Naive B cell (primary cell): Measurements from ENCODE around the gene KRTAP27-1. TPM values are rescaled to one million over a fixed set of nuclear protein-coding genes. Genes with fewer than 3 reads are reported as not detected.
A peak's percentile ranks its signal among the peaks of the same experiment; 100 is the strongest.

Experiments used
- ATAC-seq, 2 donors: fragments of 150-1000 bp; cut with Tn5 transposase; 2 replicates each; pipeline ENCODE4 v1.10.0; 2021; ENCODE audit warnings: low read depth in 2 of 2, mild to moderate bottlenecking in 2 of 2, moderate library complexity in 2 of 2
- DNase-seq: peaks from one replicate; pipeline ENCODE4 v3.0.0; 2022
- H3K27ac Mint-ChIP-seq, 6 donors: one replicate each; pipeline ENCODE4 v1.8.0; 2020 to 2022; ENCODE audit warnings: mild to moderate bottlenecking in 6 of 6, mixed read lengths in 6 of 6, moderate library complexity in 5 of 6, inconsistent platforms in 2 of 6
- H3K27me3 Mint-ChIP-seq, 3 donors: one replicate each; pipeline ENCODE4 v1.8.0; 2021 to 2022; ENCODE audit warnings: mixed read lengths in 3 of 3, mild to moderate bottlenecking in 1 of 3
- H3K36me3 Mint-ChIP-seq, 2 donors: one replicate each; pipeline ENCODE4 v1.8.0; 2020 to 2022; ENCODE audit warnings: mixed read lengths in 2 of 2, inconsistent platforms in 1 of 2, mild to moderate bottlenecking in 1 of 2
- H3K4me1 Mint-ChIP-seq, 3 donors: one replicate each; pipeline ENCODE4 v1.8.0; 2020 to 2022; ENCODE audit warnings: mixed read lengths in 3 of 3, inconsistent platforms in 1 of 3, mild to moderate bottlenecking in 1 of 3, moderate library complexity in 1 of 3
- H3K4me3 Mint-ChIP-seq, 8 donors: one replicate each; pipeline ENCODE4 v1.8.0; 2020 to 2022; ENCODE audit warnings: mild to moderate bottlenecking in 8 of 8, mixed read lengths in 8 of 8, moderate library complexity in 8 of 8, inconsistent platforms in 2 of 8
- H3K9me3 Mint-ChIP-seq, 7 donors: one replicate each; pipeline ENCODE4 v1.8.0; 2020 to 2022; ENCODE audit warnings: mixed read lengths in 7 of 7, mild to moderate bottlenecking in 5 of 7, inconsistent platforms in 2 of 7, moderate library complexity in 1 of 7
- polyA plus RNA-seq, 6 donors: library from polyadenylated mRNA; unstranded; fragments of 300-500 nt; fragmentation: Illumina TruSeq; gene quantifications; one replicate each; pipeline ENCODE4 v1.2.3, GENCODE V29; 2021; ENCODE audit warnings: low read depth in 6 of 6

KRTAP27-1 gene, protein sequence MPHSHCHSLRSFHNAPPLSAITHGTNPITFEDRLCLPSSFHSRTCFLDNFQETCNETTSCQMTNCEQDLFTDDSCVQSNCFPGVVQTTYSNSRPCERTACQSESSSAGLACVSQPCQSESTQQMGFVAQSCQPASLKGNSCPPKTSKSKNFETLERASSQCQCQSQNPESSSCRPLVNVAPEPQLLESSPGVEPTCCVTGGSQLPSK
- not detected for polyA plus RNA-seq

DNA sequence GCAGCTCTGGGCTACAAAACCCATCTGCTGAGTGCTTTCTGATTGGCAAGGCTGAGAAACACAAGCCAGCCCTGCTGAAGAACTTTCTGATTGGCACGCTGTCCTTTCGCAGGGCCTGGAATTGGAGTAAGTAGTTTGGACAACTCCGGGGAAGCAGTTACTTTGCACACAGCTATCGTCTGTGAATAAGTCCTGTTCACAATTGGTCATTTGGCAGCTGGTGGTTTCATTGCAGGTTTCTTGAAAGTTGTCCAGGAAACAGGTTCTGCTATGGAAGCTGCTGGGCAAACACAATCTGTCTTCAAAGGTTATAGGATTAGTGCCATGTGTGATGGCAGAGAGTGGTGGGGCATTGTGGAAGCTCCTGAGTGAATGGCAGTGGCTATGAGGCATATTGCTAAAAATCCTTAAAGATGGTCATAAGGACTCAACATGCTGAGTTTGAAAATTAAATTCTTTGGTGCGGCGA lies at the start of gene KRTAP27-1:
Gene KRTAP27-1, minus strand, starts transcription at position 419 of the 469 bp plus-strand sequence. Its CDS starts 26 bp downstream, at position 393.
- no peak for DNase-seq
- Mint-ChIP-seq H3K36me3 (no peaks in the 10 kb centered on the region), H3K27me3 (peaks cover 0 to 4% (median 0%) of the 10 kb centered on the region in 3 donors), H3K4me3 (no peak within 1 kb of the TSS), H3K9me3 (peaks cover 0 to 2% (median 0%) of the 10 kb centered on the region in 7 donors), H3K27ac (no peak within 1 kb of the TSS), H3K4me1 (no peaks in the 10 kb centered on the region)
- no peak for ATAC-seq

DNA sequence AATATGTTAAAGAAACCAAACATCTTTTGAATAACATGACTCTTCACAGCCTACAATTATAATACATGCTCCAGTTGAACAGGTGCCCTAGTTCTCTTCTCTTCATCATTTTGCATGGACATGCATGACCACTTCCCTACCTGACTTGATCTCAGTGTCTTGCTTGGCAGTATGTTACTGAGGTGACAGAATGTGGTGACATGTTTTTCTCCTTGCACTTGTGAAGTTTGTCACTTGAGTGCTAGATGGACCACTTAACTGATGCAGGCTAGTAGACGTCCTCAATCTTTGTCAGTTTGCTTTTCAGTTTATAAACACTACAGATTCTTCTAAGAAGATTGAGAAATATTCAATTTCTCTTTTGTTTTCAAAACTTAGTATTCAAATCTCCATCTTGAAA lies 44.7 kb upstream of the KRTAP27-1 start:
- Mint-ChIP-seq H3K27me3 (no peaks in the 10 kb centered on the region), H3K9me3 (peaks cover 0 to 12% (median 4%) of the 10 kb centered on the region in 7 donors), H3K27ac (no peak overlapping the region), H3K36me3 (no peaks in the 10 kb centered on the region), H3K4me1 (no peaks in the 10 kb centered on the region), H3K4me3 (no peak overlapping the region)
- ATAC-seq (no peak), DNase-seq (no peak)

DNA sequence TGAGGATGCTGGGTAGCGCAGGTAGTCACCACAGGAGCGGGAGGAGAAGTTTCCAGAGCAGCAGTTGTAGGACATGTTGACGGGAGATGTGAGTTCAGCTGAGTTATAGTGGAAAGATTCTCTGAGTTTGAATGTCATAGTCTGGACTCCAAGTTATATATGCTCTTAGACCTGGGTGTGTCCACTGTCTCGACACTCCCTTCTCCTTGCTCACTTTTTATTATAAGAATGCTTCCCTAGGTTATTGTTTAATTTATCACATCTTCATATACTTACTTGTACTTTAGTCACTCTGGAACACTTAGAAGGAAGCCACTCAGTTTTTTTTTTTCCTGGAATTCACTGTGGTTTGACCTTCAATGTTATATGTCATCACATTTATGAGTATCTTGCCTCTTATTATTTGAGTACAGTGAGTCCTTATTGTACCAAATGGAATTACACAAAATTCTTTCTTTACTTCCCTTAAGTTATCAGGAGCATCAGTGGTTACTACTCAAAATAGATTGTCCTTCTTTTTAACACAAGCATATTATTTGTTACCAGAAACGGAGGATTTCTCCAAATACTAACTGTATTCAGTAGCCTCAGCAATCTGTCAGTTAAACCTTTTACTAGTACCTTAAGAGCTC lies 34.8 kb upstream of the KRTAP27-1 start, which contains the start of gene KRTAP13-2:
Gene KRTAP13-2, minus strand, starts transcription at position 133 of the 632 bp plus-strand sequence. Its CDS starts 58 bp downstream, at position 75.
- ATAC-seq (no peak), DNase-seq (no peak)
- Mint-ChIP-seq H3K36me3 (no peaks in the 10 kb centered on the region), H3K9me3 (peaks cover 0 to 7% (median 4%) of the 10 kb centered on the region in 7 donors), H3K4me3 (no peak within 1 kb of the TSS), H3K4me1 (no peaks in the 10 kb centered on the region), H3K27ac (peak within 1 kb of the TSS in 1 of 6 donors; percentile 22), H3K27me3 (no peaks in the 10 kb centered on the region)

DNA sequence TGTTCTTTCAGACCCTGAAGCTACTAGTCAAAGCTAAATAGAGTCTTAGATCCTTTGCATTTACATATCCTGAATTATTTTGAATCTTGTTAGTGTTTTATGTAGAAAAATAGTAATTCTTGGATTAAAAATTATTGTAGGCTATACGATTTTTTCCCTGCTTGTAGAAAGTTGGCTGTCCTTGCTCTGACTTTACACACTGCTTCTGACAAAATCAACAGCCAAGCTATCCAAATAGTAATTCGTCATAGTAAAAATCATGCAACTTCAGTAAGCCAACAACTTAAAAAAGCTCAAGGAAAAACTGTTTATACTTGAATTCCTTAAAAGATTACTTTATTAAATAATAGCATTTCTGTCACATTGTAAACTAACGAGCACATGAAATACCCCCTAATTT lies 18.4 kb upstream of the KRTAP27-1 start:
- no peak overlapping the region for H3K27ac Mint-ChIP-seq
- H3K36me3 Mint-ChIP-seq, result no peaks in the 10 kb centered on the region
- DNase-seq, result no peak
- no peak for ATAC-seq
- H3K4me1 Mint-ChIP-seq, result no peaks in the 10 kb centered on the region
- no peaks in the 10 kb centered on the region for H3K27me3 Mint-ChIP-seq
- H3K9me3 Mint-ChIP-seq, result peaks cover 0 to 5% (median 2%) of the 10 kb centered on the region in 7 donors
- H3K4me3 Mint-ChIP-seq, result no peak overlapping the region

DNA sequence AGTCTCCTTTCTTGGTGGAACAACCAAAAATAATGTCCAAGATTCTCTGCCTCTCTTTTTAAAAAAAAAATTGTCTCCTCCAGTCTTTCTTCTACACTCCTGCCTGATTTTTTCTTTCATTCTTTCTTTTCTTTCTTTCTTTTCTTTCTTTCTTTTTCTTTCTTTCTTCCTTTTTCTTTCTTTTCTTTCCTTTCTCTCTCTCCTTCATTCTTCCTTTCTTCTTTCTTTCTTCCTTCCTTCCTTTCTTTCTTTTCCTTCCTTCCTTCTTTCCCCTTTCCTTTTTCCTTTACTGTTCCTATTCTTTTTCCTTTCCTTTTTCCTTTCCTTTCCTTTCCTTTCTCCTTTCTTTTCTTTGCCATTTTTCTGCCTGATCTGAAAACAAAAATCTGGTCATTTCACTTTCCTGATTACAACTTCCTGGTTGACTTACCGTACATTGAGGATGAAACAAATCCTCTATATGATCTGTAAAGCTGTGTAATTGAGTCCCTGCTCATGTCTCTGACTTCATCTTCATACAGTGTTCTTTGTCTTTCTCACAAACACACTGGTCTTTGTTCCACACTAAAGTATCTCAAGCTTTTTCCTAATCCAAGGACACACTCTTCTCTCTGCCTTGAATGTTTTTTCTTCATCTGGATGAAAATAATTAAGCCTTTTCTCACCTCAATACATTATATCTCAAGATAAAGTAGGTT lies 17.0 kb upstream of the KRTAP27-1 start:
- H3K27me3 Mint-ChIP-seq, result no peaks in the 10 kb centered on the region
- DNase-seq (no peak), ATAC-seq (no peak)
- no peaks in the 10 kb centered on the region for H3K36me3 Mint-ChIP-seq
- H3K4me1 Mint-ChIP-seq, result no peaks in the 10 kb centered on the region
- peak overlapping the region in 2 of 6 donors; percentile 12 to 63 for H3K27ac Mint-ChIP-seq
- H3K9me3 Mint-ChIP-seq, result peaks cover 0 to 5% (median 2%) of the 10 kb centered on the region in 7 donors
- H3K4me3 Mint-ChIP-seq, result no peak overlapping the region

DNA sequence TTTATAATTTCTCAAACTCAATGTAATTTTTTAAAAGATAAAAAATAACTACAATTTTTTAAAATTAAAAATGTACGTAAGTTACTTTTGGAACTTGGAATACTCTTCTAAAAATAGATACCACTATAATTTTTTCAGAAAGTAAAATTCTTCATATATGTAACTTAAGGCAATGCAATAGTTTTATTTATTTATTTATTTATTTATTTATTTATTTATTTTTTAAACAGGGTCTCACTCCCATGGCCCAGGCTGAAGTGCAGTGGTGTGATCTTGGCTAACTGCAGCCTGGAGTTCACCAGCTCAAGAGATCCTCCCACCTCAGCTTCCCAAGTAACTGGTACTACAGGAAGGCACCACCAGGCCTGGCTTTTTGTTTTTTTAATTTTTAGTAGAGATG lies 14.0 kb upstream of the KRTAP27-1 start:
- Mint-ChIP-seq H3K36me3 (no peaks in the 10 kb centered on the region), H3K27me3 (no peaks in the 10 kb centered on the region), H3K4me3 (no peak overlapping the region), H3K4me1 (no peaks in the 10 kb centered on the region), H3K9me3 (peaks cover 0 to 7% (median 2%) of the 10 kb centered on the region in 7 donors), H3K27ac (no peak overlapping the region)
- DNase-seq, result no peak
- no peak for ATAC-seq

DNA sequence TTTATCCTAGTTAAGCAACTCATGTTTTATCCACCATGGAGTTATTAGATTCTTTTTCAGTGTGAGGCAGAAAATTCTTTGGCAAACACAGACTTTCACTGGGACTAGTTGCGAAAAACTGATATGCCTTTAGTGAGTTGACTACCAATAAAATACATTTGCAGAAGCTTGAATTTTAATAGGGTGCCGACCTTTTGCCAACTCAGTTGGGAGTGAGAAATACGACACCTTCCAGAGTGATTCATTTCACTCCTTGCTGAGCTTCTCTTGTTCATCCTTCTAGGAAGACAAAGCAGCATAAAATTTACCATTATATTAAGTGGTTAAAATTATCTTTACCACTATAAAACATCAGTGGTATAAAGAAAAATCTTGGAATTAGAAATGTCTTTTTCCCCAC lies 12.1 kb upstream of the KRTAP27-1 start:
- Mint-ChIP-seq H3K4me3 (no peak overlapping the region), H3K4me1 (no peaks in the 10 kb centered on the region), H3K36me3 (no peaks in the 10 kb centered on the region), H3K27me3 (no peaks in the 10 kb centered on the region), H3K9me3 (peaks cover 0 to 8% (median 4%) of the 10 kb centered on the region in 7 donors), H3K27ac (no peak overlapping the region)
- no peak for ATAC-seq
- DNase-seq, result no peak

DNA sequence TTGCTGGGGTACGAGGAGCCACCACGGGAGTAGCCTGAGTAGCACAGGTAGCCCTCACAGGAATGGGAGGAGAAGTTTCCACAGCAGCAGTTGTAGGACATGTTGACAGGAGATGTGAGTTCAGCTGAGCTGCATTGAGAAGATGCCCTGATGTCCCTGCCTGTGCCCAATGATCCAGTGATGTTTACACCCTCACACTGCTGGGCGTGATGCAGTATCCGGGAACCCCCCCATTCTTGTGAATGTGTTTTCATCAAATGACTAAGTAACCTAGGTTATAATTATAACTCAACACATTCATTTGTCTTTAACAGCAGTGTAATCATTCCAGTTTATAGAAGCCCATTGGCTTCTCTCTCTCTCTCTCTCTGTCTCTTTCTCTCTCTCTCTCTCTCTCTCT lies 11.0 kb upstream of the KRTAP27-1 start, which contains the start of gene KRTAP23-1:
Gene KRTAP23-1, minus strand, starts transcription at position 101 of the 400 bp plus-strand sequence. Its CDS starts 0 bp downstream, at position 101.
- DNase-seq, result no peak
- Mint-ChIP-seq H3K27ac (no peak within 1 kb of the TSS), H3K4me1 (no peaks in the 10 kb centered on the region)

DNA sequence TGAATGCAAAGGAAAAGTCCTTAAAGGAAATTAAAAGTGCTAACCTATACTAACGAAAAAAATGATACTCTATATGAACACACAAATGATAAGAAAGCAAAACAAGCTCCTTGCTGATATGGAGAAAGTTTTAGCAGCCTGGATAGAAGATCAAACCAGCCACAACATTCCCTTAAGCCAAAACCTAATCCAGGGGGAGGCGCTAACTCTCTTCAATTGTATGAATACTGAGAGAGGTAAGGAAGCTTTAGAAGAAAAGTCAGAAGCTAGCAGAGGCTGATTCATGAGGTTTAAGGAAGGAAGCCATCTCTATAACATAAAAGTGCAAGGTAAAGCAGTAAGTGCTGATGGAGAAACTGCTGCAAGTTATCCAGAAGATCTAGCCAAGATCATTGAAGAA lies 7.5 kb upstream of the KRTAP27-1 start:
- Mint-ChIP-seq H3K36me3 (no peaks in the 10 kb centered on the region), H3K9me3 (peaks cover 0 to 8% (median 3%) of the 10 kb centered on the region in 7 donors), H3K27me3 (peaks cover 0 to 4% (median 0%) of the 10 kb centered on the region in 3 donors), H3K4me3 (no peak overlapping the region), H3K27ac (no peak overlapping the region), H3K4me1 (no peaks in the 10 kb centered on the region)
- no peak for ATAC-seq
- DNase-seq, result no peak

More for the DNA sequence above, 11.0 kb upstream of the KRTAP27-1 start, which contains the start of gene KRTAP23-1:
- H3K9me3 Mint-ChIP-seq, result peaks cover 0 to 8% (median 3%) of the 10 kb centered on the region in 7 donors
- ATAC-seq, result no peak
- H3K4me3 Mint-ChIP-seq, result peak within 1 kb of the TSS in 1 of 8 donors; percentile 22
- no peaks in the 10 kb centered on the region for H3K36me3 Mint-ChIP-seq
- no peaks in the 10 kb centered on the region for H3K27me3 Mint-ChIP-seq

DNA sequence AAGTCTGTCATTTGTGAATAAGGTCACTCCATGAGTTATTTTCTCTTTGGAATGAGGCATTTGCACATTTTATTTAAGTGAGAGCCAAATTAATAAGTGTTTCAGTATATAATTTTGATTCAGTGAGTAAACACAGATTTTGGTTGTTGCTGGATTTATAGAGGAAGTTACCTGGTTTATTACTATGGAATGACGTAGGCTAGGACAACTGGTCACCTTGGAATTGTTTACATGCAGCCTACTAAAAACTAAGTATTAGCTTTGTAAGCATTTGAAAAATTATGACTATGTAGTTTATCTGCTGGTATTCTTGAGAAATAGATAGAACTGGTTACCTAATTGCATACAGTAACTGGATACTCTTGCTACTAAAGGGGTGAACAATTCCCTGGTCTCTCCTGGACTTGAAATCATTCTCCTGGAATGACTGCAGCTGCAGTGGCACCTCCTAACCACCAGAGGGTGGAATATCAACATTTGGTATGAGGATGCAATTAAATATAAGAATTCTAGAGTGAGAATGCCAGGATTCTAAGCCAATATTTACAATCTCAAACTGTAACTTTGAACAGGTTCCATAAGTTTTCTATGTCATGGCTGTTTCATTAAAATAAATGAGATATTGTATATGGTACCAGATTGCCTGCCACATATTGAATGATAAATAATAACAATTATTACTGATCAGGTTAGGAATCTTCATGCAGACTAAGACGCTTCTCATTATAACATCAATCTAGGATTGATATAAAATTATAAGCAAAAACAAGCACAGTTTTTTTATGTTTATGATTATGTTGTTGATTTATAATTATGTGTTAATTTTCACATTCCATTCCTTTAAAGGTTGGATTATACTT lies 3.5 kb upstream of the KRTAP27-1 start:
- no peaks in the 10 kb centered on the region for H3K36me3 Mint-ChIP-seq
- no peak overlapping the region for H3K27ac Mint-ChIP-seq
- H3K4me3 Mint-ChIP-seq, result peak overlapping the region in 1 of 8 donors; percentile 15
- no peaks in the 10 kb centered on the region for H3K4me1 Mint-ChIP-seq
- DNase-seq (no peak), ATAC-seq (no peak)
- peaks cover 0 to 4% (median 0%) of the 10 kb centered on the region in 3 donors for H3K27me3 Mint-ChIP-seq
- peaks cover 0 to 5% (median under 1%) of the 10 kb centered on the region in 7 donors for H3K9me3 Mint-ChIP-seq

DNA sequence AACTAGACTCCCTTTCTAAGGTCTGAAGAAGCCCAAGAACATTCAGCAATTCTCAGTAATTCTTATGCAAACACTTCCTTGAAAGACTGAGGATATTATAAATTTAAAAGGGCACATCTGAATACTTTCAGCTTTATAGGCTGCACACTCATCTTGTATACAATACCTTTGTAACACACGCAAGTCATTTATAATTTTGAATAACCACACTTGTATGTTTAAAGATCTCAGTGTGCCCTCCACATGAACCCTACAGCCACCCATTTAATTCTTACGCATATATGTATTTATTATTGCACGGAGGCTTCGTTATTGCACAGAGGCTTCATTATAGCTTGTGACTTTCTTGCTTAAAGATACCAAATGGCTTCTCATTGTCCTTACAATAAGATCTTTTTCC lies 1.2 kb upstream of the KRTAP27-1 start:
- H3K36me3 Mint-ChIP-seq, result no peaks in the 10 kb centered on the region
- ATAC-seq, result no peak
- no peak for DNase-seq
- no peak overlapping the region for H3K27ac Mint-ChIP-seq
- peaks cover 0 to 4% (median 0%) of the 10 kb centered on the region in 3 donors for H3K27me3 Mint-ChIP-seq
- no peak overlapping the region for H3K4me3 Mint-ChIP-seq
- peaks cover 0 to 2% (median 0%) of the 10 kb centered on the region in 7 donors for H3K9me3 Mint-ChIP-seq
- no peaks in the 10 kb centered on the region for H3K4me1 Mint-ChIP-seq

DNA sequence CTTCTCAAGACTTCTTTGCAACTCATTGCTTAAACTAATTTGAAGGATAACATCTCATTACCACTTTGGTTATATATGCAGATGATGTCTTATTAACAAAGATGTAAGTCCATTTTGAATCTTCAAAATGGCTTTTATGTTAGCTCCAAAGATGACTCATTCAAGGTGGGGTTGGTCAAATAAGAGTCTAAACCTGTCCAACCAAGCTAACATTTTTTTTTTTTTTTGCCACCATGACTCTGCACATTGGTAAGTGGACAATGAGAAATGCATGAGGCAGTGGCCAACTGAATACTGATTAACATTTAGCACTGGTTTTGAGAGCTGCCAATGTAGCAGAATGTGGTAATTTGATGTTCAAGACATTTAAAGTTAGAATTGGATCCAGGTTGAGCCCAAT lies 278 bp upstream of the KRTAP27-1 start:
- peaks cover 0 to 4% (median 0%) of the 10 kb centered on the region in 3 donors for H3K27me3 Mint-ChIP-seq
- no peaks in the 10 kb centered on the region for H3K4me1 Mint-ChIP-seq
- H3K36me3 Mint-ChIP-seq, result no peaks in the 10 kb centered on the region
- DNase-seq (no peak), ATAC-seq (no peak)
- no peak overlapping the region for H3K27ac Mint-ChIP-seq
- peaks cover 0 to 2% (median 0%) of the 10 kb centered on the region in 7 donors for H3K9me3 Mint-ChIP-seq
- no peak overlapping the region for H3K4me3 Mint-ChIP-seq

DNA sequence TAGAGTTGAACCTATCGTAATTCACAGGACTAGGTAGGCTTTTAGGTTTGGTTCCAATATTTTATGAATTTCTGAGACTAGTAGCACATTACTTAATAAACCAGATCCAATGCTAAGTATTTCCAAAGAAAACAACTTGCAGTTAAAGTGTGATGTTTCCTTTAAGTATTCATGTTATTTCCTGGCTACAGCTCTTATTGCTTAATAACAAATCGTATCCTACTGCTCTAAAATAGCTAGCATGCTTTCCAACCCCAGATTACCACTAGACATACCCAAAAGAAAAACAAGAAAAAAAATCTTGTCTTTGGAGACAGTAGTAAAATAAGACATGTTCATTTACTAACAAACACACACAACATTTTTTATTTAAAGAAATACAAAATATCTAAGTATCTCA lies 898 bp downstream of the KRTAP27-1 start:
- H3K36me3 Mint-ChIP-seq, result no peaks in the 10 kb centered on the region
- no peaks in the 10 kb centered on the region for H3K27me3 Mint-ChIP-seq
- H3K4me3 Mint-ChIP-seq, result no peak overlapping the region
- ATAC-seq, result no peak
- no peaks in the 10 kb centered on the region for H3K4me1 Mint-ChIP-seq
- H3K9me3 Mint-ChIP-seq, result peaks cover 0 to 2% (median 0%) of the 10 kb centered on the region in 7 donors
- no peak for DNase-seq
- no peak overlapping the region for H3K27ac Mint-ChIP-seq
